Gastroesophageal sphincter (tissue), 4 donors: ENCODE results near the gene NRXN3. TPM values are rescaled to one million over a fixed set of nuclear protein-coding genes. Genes with fewer than 3 reads are reported as not detected.

Source experiments
- ATAC-seq: fragments of 150-250 bp; one replicate; pipeline ENCODE4 v1.9.1; 2016; ENCODE audit warnings: mild to moderate bottlenecking, moderate library complexity
- H3K27ac ChIP-seq, 4 donors: fragments of 200-600 bp; sonication (generic) in 3 of 4; 1 replicate in 3 of 4; 2 replicates in 1 of 4; pipeline ENCODE4 v1.5.1; 2016 to 2019
- H3K27me3 ChIP-seq: fragments of 200-600 bp; sonication (generic); one replicate; pipeline ENCODE4 v1.5.1; 2019
- H3K36me3 ChIP-seq, 2 donors: fragments of 200-600 bp; sonication (generic); one replicate each; pipeline ENCODE4 v1.5.1; 2019; ENCODE audit warnings: control low read depth in 1 of 2
- H3K4me1 ChIP-seq, 3 donors: fragments of 200-600 bp; sonication (generic); 1 replicate in 2 of 3; 2 replicates in 1 of 3; pipeline ENCODE4 v1.5.1; 2016 to 2019; ENCODE audit warnings: control low read depth in 2 of 3
- H3K4me3 ChIP-seq, 2 donors: fragments of 200-600 bp; sonication (generic); one replicate each; pipeline ENCODE4 v1.5.1; 2019; ENCODE audit warnings: mild to moderate bottlenecking in 1 of 2, moderate library complexity in 1 of 2
- H3K9me3 ChIP-seq, 3 donors: fragments of 200-600 bp; sonication (generic); one replicate each; pipeline ENCODE4 v1.5.1; 2017 to 2019; ENCODE audit warnings: control low read depth in 2 of 3
- CTCF ChIP-seq, 4 experiments: fragments of 200-600 bp in 2 of 4; fragments of 450-650 bp in 2 of 4; sonication (generic) in 1 of 4; IDR thresholded peaks; one replicate each; pipeline ENCODE4 v1.5.1; 2017 to 2019; ENCODE audit warnings: antibody characterized with exemption in 4 of 4, mild to moderate bottlenecking in 2 of 4, moderate library complexity in 2 of 4
- EP300 ChIP-seq: sonication (generic); formaldehyde crosslinking; IDR thresholded peaks from one replicate; pipeline ENCODE4 v1.6.1; 2017; ENCODE audit warnings: antibody characterized with exemption, mild to moderate bottlenecking
- POLR2A ChIP-seq, 2 donors: fragments of 450-650 bp; IDR thresholded peaks; one replicate each; pipeline ENCODE4 v1.6.1; 2017; ENCODE audit warnings: antibody characterized with exemption in 2 of 2, mild to moderate bottlenecking in 2 of 2, moderate library complexity in 1 of 2
- POLR2AphosphoS5 ChIP-seq: sonication (generic); formaldehyde crosslinking; IDR thresholded peaks from one replicate; pipeline ENCODE4 v1.6.1; 2017; ENCODE audit warnings: antibody characterized with exemption
- WGBS, 2 donors: methylation state at CpG; one replicate each; pipeline ENCODE4 v1.1.5; 2018; ENCODE audit warnings: low coverage in 1 of 2; 5-methylcytosine and 5-hydroxymethylcytosine counted together
- total RNA-seq, 4 donors: library from RNA; depleted of rRNA; stranded (reverse); fragments of >200 nt; gene quantifications; one replicate each; pipeline ENCODE4 v1.1.0, GENCODE V29; 2016

NRXN3 gene
- total RNA-seq, 4 donors from 2014 or later: 74.2 to 192 (median 98.2) TPM

DNA sequence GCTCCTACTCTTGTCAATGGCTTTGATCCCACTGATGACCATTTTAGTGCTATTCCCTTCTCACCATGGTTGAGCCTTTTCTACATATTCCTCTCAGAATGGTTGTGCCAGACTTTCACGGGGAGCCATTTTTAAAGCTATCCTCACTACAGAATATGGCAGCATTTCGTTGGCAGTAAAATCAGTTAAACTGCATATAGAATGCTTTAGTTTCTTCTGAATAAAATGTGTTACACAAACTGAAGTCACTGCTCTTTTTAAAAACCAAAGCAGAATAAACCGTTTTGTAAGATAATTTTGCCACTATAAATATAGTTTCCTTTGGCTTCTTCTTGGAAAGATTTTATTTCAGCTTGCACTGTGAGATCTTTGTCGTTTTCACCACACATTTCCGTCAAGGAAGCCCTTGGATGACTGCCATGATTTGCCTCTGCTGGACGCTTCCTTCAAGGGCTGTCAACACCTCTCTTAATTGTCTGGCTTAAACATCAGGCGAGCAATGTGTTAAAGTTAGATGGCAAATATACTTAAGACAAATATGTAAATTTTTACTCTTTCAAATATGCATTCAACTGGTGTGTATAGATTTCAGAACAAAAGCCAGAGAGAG lies 1416.9 kb downstream of the NRXN3 start:
- ATAC-seq: no peak
- Histone ChIP-seq H3K4me1 (peaks cover 2 to 50% (median 14%) of the 10 kb centered on the region in 3 donors), H3K4me3 (no peak overlapping the region), H3K27ac (peak overlapping the region in 2 of 4 donors; percentile 42), H3K9me3 (no peaks in the 10 kb centered on the region), H3K36me3 (no peaks in the 10 kb centered on the region), H3K27me3 (no peaks in the 10 kb centered on the region)
- 19 to 20% methylated on average over 7 of the region's 7 CpGs for WGBS, 2 donors
- TF ChIP-seq EP300 (no peak), CTCF (IDR thresholded peaks at IDR 0.05) (peak in 1 of 4 experiments; percentile 21)

DNA sequence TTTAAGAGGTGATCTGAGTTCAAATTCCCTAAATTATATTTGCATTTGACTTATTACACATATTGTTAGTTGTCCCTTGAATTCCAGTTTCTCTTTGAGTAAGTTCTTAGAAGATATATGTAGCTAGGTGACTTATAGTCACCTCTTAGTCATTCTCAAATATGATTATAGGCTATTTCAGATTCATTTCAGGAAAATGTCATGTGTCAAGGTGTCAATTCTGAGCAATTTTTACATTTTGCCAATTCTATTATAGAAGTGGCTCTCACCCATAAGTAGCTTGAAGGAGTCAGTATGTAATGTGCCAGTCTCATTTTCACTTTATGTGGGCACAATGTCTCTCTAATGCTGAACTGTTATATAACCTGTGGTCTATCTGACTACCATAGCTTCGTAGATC lies 1417.7 kb downstream of the NRXN3 start:
- no peak for TF ChIP-seq POLR2A (IDR thresholded peaks at IDR 0.05)
- no peak for TF ChIP-seq POLR2AphosphoS5
- no peak for TF ChIP-seq EP300
- TF ChIP-seq CTCF (IDR thresholded peaks at IDR 0.05): no peak
- no peak for ATAC-seq

DNA sequence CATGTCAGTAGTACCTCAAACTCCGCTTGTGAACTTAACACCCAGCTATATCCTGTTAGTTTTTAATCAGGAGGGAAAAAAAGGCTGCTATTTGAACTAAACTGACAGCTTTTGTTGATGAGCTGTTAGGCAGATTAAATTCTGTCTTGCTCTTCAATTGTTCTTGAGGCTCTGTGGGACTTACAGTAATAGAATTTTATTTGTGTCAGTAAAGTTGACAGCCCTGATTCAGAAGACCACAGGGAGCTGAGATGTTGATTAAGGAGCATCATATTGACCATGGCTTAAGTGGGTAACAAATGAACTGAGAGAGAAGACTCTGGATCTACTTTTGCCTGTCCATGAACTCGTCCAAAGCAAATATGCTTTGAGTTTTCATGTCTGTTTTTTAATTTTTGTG lies 1418.2 kb downstream of the NRXN3 start:
- Histone ChIP-seq H3K4me1 (peaks cover 2 to 45% (median 13%) of the 10 kb centered on the region in 3 donors), H3K27me3 (no peaks in the 10 kb centered on the region), H3K9me3 (no peaks in the 10 kb centered on the region), H3K27ac (no peak overlapping the region), H3K36me3 (no peaks in the 10 kb centered on the region), H3K4me3 (no peak overlapping the region)
- WGBS, 2 donors: 67 to 81% methylated on average over 1 to 2 of the region's 2 CpGs
- no peak for ATAC-seq
- no peak for TF ChIP-seq CTCF (IDR thresholded peaks at IDR 0.05)
- no peak for TF ChIP-seq POLR2AphosphoS5
- TF ChIP-seq EP300: no peak
- TF ChIP-seq POLR2A (IDR thresholded peaks at IDR 0.05): no peak

More for the DNA sequence above, 1417.7 kb downstream of the NRXN3 start:
- WGBS, 2 donors: 29 to 100% methylated on average over 1 of the region's 1 CpG
- Histone ChIP-seq H3K9me3 (no peaks in the 10 kb centered on the region), H3K36me3 (no peaks in the 10 kb centered on the region), H3K27me3 (no peaks in the 10 kb centered on the region), H3K4me1 (peaks cover 2 to 50% (median 13%) of the 10 kb centered on the region in 3 donors), H3K4me3 (no peak overlapping the region), H3K27ac (no peak overlapping the region)

DNA sequence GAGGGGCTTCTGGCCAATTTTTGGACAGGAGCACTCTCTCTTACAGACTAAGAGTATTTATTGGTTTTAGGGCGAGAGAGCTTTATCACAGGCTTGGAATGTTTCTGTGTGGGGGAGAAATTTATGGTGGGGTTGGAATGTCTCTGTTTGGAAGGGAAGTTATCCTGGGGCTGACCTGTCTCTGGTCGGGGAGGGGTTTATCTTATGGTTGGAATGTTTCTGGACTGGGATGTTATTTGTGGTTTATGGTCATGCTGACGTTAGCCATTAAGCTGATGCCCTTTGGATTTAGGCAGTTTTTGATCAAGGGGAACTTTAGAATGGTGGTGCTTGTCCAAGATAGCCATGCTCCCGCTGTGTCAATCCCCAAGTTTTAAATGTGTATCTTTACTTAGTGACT lies 1426.4 kb downstream of the NRXN3 start:
- H3K27ac ChIP-seq: no peak overlapping the region

DNA sequence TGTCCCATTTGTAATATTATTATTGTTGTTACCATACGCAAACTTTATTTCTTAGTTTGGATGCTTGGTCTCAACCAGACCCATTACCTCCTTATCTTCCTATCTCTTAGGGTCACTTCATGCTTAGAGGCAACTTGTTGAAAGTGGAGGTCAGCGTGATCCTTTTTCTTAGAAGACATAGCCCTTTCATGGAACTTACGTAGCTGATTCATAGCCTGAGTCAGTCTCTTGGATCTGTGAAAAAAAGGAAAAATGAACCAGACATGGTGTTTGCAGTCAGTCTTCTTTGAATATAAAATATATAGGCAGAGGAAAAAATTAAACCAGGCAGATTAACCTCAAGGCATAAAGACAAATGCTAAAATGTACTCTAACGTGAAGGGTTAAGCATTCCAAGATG lies 1427.4 kb downstream of the NRXN3 start:
- no peak overlapping the region for H3K27ac ChIP-seq
- TF ChIP-seq POLR2A (IDR thresholded peaks at IDR 0.05) (no peak), EP300 (no peak), POLR2AphosphoS5 (no peak), CTCF (IDR thresholded peaks at IDR 0.05) (no peak)
- 86% methylated on average over 4 of the region's 4 CpGs for WGBS, 2 donors

More for the DNA sequence above, 1426.4 kb downstream of the NRXN3 start:
- no peaks in the 10 kb centered on the region for H3K27me3 ChIP-seq
- no peak for ATAC-seq
- TF ChIP-seq POLR2A (IDR thresholded peaks at IDR 0.05): no peak
- no peak for TF ChIP-seq EP300
- no peak overlapping the region for H3K4me3 ChIP-seq
- 82 to 94% methylated on average over 2 to 4 of the region's 4 CpGs for WGBS, 2 donors
- peaks cover 0 to 16% (median 0%) of the 10 kb centered on the region in 3 donors for H3K4me1 ChIP-seq
- H3K36me3 ChIP-seq: no peaks in the 10 kb centered on the region
- no peaks in the 10 kb centered on the region for H3K9me3 ChIP-seq

More for the DNA sequence above, 1427.4 kb downstream of the NRXN3 start:
- H3K9me3 ChIP-seq: no peaks in the 10 kb centered on the region
- H3K36me3 ChIP-seq: no peaks in the 10 kb centered on the region
- H3K4me1 ChIP-seq: peaks cover 0 to 16% (median 0%) of the 10 kb centered on the region in 3 donors
- H3K4me3 ChIP-seq: no peak overlapping the region
- no peak for ATAC-seq
- H3K27me3 ChIP-seq: no peaks in the 10 kb centered on the region
